GM18868 (cell line): ENCODE data around the gene MBOAT2.
"Not testable (repeated sequence)": the region's sequence is repeated elsewhere in the genome, so short reads cannot be mapped to it uniquely, and the experiment has no call there.

ENCODE experiments used
- ATAC-seq: cut with Tn5 transposase; IDR thresholded peaks from one replicate; pipeline ENCODE4 v1.9.1; 2021; ENCODE audit warnings: mild to moderate bottlenecking, moderate library complexity; ENCODE audit not compliant: unreplicated experiment

Gene MBOAT2

DNA sequence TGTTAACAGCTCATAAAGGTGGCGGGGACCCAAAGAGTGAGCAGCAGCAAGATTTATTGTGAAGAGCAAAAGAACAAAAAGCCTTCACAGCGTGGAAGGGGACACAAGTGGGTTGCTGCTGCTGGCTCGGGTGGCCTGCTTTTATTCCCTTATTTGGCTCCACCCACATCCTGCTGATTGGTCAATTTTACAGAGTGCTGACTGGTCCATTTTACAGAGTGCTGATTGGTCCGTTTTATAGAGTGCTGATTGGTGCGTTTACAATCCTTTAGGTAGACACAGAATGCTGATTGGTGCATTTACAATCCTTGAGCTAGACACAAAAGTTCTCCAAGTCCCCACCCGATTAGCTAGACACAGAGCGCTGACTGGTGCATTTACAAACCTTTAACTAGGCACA, 100.7 kb downstream of the MBOAT2 start:
- ATAC-seq: not testable (repeated sequence)

DNA sequence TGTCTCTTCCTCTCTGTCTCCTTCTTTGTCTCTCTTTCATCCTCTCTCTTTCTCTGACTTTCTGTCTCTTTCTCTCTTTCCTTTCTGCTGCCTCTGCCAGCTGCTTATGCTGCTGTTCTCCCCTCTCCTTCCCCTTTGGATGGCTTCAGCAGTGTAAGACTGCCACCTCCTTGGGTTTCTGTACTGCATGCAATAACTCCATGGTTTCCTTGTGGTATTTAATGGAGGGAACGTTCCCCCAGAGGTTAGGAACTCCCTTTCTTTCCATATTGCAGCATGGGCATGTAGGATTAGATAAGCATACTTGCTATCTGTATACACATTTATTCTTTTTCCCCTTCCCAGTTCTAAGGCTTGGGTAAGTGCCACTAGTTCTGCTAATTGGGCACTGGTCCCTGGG, 106.3 kb downstream of the MBOAT2 start:
- not testable (repeated sequence) for ATAC-seq

DNA sequence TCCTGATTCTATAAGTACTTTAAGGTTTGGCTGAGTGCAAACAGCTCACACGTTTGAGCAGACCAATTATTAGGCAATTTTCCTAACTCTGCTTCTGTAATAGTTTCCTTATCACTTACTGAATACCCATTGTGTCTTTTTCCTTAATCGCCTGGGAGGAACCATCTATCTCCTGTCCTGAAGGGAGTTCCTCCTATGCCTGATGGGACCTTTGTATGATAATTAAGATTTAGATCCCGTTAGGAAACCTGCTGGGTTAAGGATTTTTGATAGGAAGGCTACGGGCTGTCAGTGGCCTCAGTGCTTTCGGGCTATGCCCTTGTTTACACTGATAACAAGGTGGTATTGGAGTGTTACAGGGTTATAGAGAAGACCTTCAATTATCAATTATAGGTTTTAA, 106.8 kb downstream of the MBOAT2 start:
- not testable (repeated sequence) for ATAC-seq

DNA sequence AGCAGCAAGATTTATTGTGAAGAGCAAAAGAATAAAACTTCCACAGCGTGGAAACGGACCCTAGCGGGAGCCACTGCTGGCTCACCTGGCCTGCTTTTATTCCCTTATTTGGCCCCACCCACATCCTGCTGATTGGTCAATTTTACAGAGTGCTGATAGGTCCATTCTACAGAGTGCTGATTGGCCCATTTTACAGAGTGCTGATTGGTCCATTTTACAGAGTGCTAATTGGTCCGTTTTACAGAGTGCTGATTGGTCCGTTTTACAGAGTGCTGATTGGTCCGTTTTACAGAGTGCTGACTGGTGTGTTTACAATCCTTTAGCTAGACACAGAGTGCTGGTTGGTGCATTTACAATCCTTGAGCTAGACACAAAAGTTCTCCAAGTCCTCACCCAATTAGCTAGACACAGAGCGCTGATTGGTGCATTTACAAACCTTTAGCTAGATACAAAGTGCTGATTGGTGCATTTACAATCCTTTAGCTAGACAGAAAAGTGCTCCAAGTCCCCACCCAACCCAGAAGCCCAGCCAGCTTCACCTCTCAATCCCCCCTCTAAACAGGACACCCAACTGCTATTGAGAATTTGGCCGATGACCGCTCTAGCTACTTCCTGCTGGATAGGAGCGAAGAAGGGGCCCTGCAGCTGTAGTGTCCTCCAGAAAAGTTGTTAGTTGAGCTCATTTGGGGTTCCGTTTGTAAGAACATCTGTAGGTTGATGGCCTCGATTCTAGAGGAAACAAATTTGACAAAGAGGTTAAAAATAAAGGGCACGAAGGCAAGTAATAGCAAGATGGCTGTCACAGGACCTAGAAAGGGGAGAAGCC, 108.2 kb downstream of the MBOAT2 start:
- not testable (repeated sequence) for ATAC-seq

DNA sequence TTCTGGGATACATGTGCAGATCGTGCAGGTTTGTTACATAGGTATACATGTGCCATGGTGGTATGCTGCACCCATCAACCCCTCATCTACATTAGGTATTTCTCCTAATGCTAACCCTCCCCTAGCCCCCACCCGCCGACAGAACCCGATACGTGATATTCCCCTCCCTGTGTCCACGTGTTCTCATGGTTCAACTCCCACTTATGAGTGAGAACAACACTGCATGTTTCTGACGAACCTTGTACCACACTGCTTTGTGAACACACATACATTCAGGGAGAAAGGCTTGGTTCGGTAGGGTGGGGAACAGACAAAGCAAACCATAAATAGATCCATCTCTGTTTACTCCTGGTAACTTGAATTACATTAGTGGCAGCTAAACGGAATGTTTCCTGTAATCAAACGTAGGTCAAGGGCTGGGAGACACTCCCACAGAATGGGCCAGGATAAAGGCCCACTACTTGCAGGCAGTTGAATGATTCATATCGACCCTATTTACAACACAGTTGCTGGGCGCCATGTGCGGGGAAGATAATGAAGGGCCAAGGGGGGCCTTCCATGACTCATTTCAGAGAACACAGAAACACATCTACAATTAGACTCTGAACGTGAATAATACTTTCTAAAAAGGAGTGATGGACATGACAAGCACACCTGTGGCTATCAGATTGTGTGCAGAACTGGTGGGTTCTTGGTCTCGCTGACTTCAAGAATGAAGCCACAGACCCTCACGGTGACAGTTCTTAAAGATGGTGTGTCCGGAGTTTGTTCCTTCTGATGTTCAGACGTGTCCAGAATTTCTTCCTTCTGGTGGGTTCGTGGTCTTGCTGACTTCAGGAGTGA, 109.3 kb downstream of the MBOAT2 start:
- no peak for ATAC-seq

DNA sequence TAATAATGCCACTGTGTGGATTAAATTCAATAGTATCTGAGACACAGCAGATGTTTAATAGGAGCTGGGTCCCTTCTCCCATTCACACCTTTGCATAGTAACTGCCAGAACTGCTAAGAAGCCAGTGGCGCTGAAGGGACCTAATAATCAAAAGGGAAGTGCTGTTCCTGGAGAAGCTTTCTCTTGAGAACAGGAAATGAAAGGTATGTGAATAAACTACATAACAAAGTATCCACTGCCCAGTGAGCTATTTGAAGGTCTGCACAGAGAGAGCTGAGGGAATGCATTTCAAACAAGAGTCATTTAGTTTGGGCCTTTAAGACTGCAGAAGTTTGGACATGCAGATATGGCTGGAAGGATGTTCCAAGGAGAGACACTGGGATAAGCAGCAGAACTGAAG, 110.0 kb downstream of the MBOAT2 start:
- ATAC-seq: no peak

DNA sequence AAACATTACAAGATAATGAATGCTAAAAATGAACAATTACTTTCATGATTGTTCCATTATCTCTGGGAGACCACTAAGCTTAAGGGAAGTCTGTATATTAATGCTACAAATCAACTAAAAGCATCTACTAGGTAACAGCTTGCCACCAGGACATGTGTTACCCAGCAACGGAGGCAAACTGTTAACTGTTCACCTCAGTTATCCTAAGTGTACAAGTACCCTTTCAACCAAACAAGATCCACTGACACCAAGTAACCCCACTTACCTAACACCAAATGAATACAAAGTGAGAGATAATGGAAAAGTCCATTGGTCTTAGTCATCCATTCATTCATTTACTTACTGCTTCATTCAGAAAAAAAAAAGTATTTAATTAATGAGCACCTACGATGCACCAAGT, 111.4 kb downstream of the MBOAT2 start:
- no peak for ATAC-seq

DNA sequence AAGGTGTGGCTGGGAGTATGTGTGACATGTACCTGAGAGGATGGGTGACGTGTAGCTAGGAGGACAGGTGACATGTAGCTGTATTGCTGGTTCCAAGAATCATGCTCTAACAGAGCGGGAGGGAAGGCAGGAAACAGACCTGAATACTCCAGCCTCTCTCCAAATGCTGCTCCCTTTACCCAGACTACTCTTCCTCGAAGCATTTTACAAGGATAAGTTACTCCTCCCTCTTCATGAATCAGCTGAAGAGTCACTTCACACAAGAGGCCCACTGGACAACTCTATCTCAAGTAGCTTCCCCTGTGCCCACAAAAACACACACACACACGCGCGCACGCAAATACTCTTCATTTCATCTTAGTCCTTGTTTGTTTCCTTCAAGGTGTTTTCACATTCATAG, 113.5 kb downstream of the MBOAT2 start:
- ATAC-seq: no peak

DNA sequence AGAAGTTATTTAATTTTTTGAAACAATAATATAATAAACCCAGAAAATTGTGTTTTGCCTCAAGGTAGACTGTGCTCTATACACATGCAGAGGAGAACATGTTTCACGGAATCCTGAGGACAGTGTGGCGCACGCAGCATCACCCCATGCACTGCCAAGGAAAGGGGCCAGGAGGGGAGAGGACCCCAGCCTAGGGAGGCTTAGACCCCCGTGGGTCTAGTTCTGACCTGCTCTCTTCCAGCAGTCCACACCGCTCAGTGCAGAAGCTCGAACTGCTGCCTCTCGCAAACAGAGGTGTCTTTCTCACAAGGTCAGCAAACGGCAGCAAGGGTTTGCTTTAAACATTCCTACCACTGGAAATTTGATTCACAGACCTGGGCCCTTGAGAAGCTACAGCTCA, 114.5 kb downstream of the MBOAT2 start:
- ATAC-seq: no peak

DNA sequence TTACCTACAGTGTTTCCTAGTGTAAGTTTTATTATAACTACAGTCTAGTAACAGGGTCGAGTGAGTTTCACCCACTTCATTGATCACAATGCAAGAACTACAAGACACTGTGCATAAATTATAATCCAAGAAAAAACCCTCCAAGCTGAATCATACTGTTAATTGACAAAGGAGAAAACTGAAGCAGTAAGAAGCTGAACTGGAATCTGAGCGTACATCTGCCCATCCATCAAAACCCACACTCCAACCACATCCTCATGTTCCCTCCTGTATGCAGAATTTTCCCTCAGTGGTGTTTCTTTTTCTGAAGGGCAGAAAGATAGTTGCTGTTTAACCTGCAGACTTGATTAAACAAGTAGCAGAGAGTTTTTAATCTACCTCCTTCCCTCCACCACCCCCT, 116.6 kb downstream of the MBOAT2 start:
- no peak for ATAC-seq

DNA sequence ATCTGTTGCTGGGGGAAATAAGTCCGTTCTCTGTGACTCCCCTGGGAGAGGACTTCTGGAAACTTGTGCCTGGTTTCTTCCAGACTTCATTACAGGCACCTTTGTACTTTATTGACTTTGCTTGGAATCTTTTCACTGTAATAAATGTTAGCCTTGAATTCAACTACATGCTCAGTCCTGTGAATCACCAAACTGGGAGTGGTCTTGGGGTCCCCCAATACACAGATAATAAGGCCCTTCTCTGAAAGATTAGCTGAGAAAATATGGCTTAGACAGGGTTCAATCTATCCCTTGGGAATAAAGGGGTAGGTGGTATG, 117.3 kb downstream of the MBOAT2 start:
- no peak for ATAC-seq

DNA sequence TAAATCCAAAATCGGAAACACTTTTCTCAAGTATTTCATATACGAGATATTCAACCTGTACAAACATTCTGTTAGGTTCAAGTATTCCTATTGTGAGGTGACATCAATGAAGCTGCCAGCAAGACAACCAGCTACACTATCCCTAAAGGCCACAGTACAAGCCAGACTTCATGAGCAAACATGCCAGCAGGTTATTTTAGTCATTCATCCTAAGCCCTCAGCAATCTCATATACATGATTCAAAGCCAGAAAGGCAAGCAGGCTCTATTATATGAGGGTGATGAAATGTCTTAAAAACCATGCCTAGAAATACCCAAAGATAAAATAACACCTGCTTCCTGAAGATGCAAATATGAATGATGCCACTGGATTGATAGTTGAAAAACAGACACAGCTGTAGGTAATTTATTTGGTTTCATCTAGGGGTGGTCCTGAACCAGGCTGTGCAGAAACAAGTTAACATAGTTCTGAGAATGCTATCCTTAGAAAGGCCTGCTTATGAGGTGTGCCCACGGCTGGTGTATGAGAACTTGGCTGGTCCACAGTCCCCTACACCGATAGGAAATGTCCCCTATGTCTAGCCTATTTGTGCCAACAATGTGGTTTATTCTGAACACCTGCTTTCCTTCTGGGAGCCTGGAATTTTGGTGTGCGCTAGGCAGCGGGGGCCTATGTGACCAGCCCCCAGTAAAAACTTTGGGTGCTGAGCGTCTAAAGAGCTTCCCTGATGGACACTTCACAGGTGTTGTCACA, 117.9 kb downstream of the MBOAT2 start:
- no peak for ATAC-seq

DNA sequence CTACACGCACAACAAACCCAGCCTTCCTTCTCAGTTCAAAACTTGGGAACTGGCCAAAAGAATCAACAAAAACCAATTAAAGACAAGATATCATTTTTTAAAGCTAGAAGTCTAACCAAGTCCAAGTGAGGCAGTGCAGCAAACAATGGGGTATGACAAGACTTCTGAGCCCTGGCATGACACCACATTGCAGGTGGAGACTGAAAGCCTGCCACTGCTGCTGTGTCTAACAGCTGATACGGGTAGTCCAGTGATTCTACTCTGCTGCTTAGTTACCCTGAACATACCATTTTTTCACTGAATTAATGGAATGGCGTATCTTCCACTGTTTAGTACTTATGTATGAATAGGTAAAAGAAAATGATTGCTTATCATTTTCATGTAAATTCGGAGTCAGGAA, 118.7 kb downstream of the MBOAT2 start:
- no peak for ATAC-seq

DNA sequence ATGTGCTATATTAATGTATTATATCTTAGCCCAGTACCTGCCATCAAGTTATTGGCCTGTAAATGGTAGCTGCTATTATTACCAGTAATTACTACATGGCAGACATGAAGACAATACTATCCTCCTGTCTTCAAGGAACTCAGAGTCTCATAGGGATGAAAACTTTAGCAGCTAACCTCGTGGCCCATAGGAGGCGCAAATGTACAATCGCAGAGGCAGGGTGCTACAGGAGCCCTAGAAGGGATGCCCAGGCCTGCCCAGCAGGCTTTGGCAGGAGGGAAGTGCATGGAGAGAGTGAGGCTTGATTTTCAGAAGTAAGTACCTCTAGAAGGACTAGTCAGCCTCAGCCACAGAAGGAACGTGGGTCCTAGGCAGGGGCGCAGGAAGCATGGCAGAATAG, 121.4 kb downstream of the MBOAT2 start:
- no peak for ATAC-seq

DNA sequence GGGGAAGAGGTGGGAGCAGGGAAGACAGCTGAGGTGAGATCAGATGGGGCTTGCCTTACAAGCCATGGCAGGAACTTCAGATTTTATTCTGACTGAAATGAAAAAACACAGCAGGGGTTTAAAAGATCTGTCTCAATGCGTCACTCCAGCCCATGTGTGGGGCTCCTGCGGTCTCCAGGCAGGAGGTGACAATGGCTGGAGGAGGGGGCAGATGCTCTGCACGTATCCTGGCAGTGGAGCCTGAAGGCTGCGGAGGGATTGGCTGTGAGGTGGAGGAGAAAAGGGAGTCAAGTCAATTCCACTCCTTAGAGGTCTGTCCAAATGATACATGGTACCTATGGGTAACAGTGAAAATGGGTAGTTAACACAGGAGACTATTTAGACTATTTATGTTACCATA, 125.6 kb downstream of the MBOAT2 start:
- ATAC-seq: no peak

DNA sequence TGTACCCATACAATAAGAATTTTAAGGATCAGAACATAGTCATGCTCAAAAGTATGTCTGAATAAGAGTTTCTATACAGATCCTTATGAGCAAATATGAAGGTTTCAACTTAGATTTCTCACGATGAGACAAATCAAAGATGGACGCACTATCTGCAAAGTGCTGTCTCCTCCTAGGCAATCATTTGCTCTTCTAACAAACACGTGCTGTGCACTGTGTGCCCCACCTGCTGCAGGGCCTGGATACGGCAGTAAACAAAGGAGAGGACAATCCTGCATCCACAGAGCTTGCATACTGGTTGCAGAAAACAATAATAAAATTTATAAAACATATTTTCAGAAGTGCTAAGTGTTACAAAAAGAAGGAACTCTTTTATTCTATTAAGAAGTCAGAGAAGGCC, 126.2 kb downstream of the MBOAT2 start:
- no peak for ATAC-seq

DNA sequence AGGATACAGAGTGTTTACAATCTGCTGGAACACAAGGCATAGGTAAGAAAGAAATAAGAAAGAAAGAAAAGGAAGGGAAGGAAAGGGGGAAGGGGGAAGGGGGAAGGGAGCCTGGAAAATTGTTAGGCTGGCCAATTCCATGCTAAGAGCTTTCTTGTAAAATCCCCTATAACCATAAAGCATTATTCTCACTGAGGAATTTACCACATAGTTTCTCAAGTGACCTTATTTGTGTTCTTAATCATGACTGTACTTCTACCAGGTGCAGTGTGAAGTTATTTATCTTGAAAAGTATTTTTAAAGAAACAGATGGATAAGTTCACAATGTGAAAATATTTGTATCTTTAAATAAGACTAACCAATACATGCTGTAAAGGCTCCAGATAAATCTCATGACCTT, 126.9 kb downstream of the MBOAT2 start:
- no peak for ATAC-seq

DNA sequence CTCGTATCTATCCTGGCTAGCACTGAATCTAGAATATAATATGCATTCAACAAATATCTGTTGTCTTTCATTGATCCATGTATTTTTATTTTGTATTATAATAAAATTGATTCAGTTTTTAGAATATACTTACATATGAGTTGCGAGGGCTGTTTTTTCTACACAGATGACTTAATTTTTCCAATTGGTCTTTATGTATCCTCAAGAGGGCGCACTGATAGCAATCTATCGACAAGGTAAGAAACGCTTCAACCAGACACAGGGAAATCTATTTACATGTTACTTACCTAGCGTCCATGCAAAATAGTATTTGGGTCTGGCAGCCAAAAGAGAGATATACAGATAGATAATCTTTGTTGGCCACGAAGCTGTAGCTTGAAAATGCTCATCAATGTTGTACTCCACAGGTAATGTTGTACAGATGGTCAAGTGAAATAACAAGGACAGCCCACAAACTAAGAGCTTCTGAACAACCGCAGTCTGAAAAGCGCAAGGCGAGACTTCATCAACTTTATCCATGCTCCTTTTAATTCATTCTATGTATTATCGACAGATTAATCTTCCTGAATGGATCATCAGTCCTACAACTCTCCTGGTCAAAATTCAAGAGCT, 130.6 kb downstream of the MBOAT2 start:
- ATAC-seq: no peak

DNA sequence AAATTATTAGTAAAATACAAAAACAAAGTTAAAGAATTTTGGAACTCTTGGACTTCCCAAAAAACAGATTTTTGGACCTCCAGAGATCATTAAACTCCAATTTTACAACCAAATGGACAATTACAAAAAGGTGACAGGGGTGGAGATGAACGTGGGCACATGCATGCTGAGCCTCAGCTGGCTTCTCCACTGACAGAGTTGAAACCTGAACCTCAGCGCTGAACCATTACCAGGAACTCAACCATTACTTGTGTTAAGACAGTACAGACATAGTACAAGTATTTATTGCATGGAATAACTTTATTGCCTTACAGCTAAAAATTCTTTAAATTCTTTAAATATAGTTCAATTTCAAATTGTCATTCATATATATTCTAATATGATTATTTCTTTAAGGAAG, 133.0 kb downstream of the MBOAT2 start:
- no peak for ATAC-seq

DNA sequence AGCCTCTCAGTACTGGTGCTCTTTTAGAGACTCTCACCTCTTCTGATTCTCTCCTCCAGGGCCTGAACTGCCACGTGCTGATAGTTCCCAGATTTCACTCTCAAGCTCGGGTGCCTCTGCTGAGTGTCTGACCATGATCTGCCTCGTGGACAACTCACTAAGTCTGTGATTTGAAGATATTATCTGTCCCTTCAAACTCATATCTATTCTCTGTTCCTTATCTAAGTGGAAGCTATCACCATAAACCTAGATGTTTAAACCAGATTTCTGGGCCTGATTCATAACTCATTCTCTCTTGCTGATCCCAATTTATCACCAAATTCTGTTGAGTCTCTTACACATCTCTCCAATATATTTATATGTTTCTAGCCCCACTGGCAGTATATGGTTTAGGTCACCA, 136.1 kb downstream of the MBOAT2 start:
- no peak for ATAC-seq

DNA sequence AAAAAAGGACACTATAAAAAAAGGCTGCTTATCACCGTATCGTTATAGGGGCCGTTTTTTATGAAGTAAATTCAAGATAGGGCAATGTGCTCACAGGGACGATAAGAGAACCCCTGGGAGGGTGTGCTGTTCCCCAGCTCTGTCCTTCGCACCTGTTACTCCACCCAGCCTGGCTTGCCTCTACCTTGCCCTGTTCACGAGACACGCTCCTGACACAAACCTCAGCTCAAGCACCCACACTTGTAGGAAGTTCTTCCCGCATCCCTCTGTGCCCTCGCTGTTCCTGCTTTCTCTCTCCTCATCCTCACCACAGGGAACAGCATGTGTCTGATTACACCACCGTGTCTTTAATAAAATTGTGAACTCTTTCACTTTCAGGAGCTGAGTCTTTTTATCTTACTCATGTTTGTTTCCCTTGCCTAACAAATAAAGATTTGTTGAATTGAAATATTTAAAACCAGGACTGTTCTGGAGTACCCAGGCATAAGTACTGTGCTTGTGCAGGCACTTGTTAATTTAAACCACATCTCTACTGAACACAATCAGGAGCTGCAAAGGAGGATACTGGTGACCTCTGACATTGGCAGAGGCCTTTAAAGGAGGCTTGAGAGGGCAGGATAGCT, 140.0 kb downstream of the MBOAT2 start:
- ATAC-seq: no peak
